Right lobe of liver (tissue), 6 donors: ENCODE data around the gene PSMD10. TPM values are rescaled to one million over a fixed set of nuclear protein-coding genes. Genes with fewer than 3 reads are reported as not detected.

Experiments
- ATAC-seq, 4 donors: fragments of 200-7000 bp; cut with Tn5 transposase; one replicate each; pipeline ENCODE4 v1.9.1; 2020; ENCODE audit warnings: mild to moderate bottlenecking in 4 of 4, moderate library complexity in 4 of 4
- DNase-seq, 3 donors: peaks; one replicate each; pipeline ENCODE4 v3.0.0-alpha.2; 2020
- H3K27ac ChIP-seq, 3 donors: fragments of 200-600 bp; one replicate each; pipeline ENCODE4 v1.8.0; 2022
- H3K27me3 ChIP-seq, 2 donors: fragments of 200-600 bp; one replicate each; pipeline ENCODE4 v1.8.0; 2022
- H3K36me3 ChIP-seq, 4 donors: fragments of 200-600 bp; sonication (generic) in 1 of 4; one replicate each; pipeline versions ENCODE4 v1.5.1 to v1.8.0; 2017 to 2022; ENCODE audit warnings: control low read depth in 1 of 4
- H3K4me1 ChIP-seq, 4 donors: fragments of 200-600 bp; sonication (generic) in 1 of 4; one replicate each; pipeline versions ENCODE4 v1.5.1 to v1.8.0; 2017 to 2022; ENCODE audit warnings: control low read depth in 1 of 4
- H3K4me3 ChIP-seq, 3 donors: fragments of 200-600 bp; one replicate each; pipeline ENCODE4 v1.8.0; 2022
- H3K9me3 ChIP-seq, 4 donors: fragments of 200-600 bp; sonication (generic) in 1 of 4; one replicate each; pipeline versions ENCODE4 v1.5.1 to v1.8.0; 2017 to 2022; ENCODE audit warnings: control low read depth in 1 of 4
- CTCF ChIP-seq, 4 donors: fragments of 200-600 bp in 3 of 4; fragments of 450-650 bp in 1 of 4; IDR thresholded peaks; one replicate each; pipeline versions ENCODE4 v1.5.1 to v1.8.0; 2016 to 2022; ENCODE audit warnings: antibody characterized with exemption in 4 of 4, mild to moderate bottlenecking in 2 of 4
- POLR2A ChIP-seq: fragments of 450-650 bp; IDR thresholded peaks from one replicate; pipeline ENCODE4 v1.6.1; 2017; ENCODE audit warnings: antibody characterized with exemption, mild to moderate bottlenecking
- WGBS: methylation state at CpG from one replicate; pipeline ENCODE4 v1.1.6; 2018; ENCODE audit warnings: low coverage, low lambda C conversion rate; ENCODE audit not compliant: insufficient coverage; ENCODE audit errors: missing lambda C conversion rate; 5-methylcytosine and 5-hydroxymethylcytosine counted together
- intact Hi-C, 2 donors: fragments of 100-400 bp; cut with DNase I; formaldehyde crosslinking; loops; one replicate each; pipeline versions ENCODE4 v1.11.2 to v1.14.1; 2022
- total RNA-seq, 6 experiments: library from RNA; depleted of rRNA in 2 of 6; stranded (reverse); fragments of >200 nt in 2 of 6; fragmentation: NEBNext Ultra II Directional in 3 of 6; extraction: Animal tissue kit (Norgen Biotek cat#: 25700) in 3 of 6; gene quantifications; one replicate each; pipeline versions ENCODE4 v1.1.0 to v1.2.4, GENCODE V29; 2016 to 2023
- donor health status: DM: no; HTN: yes; CAD: no.
- donor health status: DM: no; HTN: no; CAD: no.
- donor health status: DM: no; HTN: no; CAD: no.
- donor health status: DM: no; HTN: yes; CAD: no.
- donor health status: DM: no; HTN: yes; CAD: no.

The PSMD10 gene
- total RNA-seq, 6 experiments from 2014 or later = 10.1 to 23.1 (median 17.1) TPM

- no peaks in the 10 kb centered on the region for H3K36me3 ChIP-seq
- no peaks in the 10 kb centered on the region for H3K27me3 ChIP-seq
- no peak overlapping the region for H3K27ac ChIP-seq
- TF ChIP-seq CTCF (IDR thresholded peaks at IDR 0.05) (no peak), POLR2A (no peak)
- no peak for ATAC-seq
- H3K9me3 ChIP-seq = no peaks in the 10 kb centered on the region
- H3K4me1 ChIP-seq = no peaks in the 10 kb centered on the region
- intact Hi-C loops = no loop called here
- no peak overlapping the region for H3K4me3 ChIP-seq
- DNase-seq = no peak
These were observed 23.2 kb upstream of the PSMD10 start for GRCh38 chrX:108114541-108114940.

- ATAC-seq (no peak), DNase-seq (no peak)
- Histone ChIP-seq H3K27me3 (no peaks in the 10 kb centered on the region), H3K27ac (no peak overlapping the region), H3K9me3 (no peaks in the 10 kb centered on the region), H3K36me3 (no peaks in the 10 kb centered on the region), H3K4me1 (no peaks in the 10 kb centered on the region), H3K4me3 (no peak overlapping the region)
- intact Hi-C loops = no loop called here
- TF ChIP-seq POLR2A = no peak
- no peak for TF ChIP-seq CTCF (IDR thresholded peaks at IDR 0.05)
These were observed 14.1 kb upstream of the PSMD10 start for GRCh38 chrX:108105473-108105872.

- 73% methylated on average over 2 of the region's 2 CpGs for WGBS
- intact Hi-C loops = no loop called here
These were observed 6.0 kb upstream of the PSMD10 start for GRCh38 chrX:108097380-108097779.

GRCh38 chrX:108091878-108092291, 543 bp upstream of the PSMD10 start:
- peak overlapping the region in 1 of 3 donors; percentile 49 for H3K27ac ChIP-seq
- H3K9me3 ChIP-seq = no peaks in the 10 kb centered on the region
- WGBS = 20% methylated on average over 8 of the region's 15 CpGs
- no peaks in the 10 kb centered on the region for H3K4me1 ChIP-seq
- no peak for TF ChIP-seq CTCF (IDR thresholded peaks at IDR 0.05)
- no peak for TF ChIP-seq POLR2A
- peaks cover 0 to 8% (median 0%) of the 10 kb centered on the region in 4 donors for H3K36me3 ChIP-seq
- H3K4me3 ChIP-seq = peak overlapping the region; percentile 39 to 65 (median 61)
- H3K27me3 ChIP-seq = no peaks in the 10 kb centered on the region
- DNase-seq = no peak
- peak; percentile 64 to 68 (median 67) for ATAC-seq
- intact Hi-C loops = no loop called here

More at GRCh38 chrX:108097380-108097779, 6.0 kb upstream of the PSMD10 start:
- ATAC-seq = no peak
- Histone ChIP-seq H3K27me3 (no peaks in the 10 kb centered on the region), H3K9me3 (no peaks in the 10 kb centered on the region), H3K27ac (no peak overlapping the region), H3K36me3 (no peaks in the 10 kb centered on the region), H3K4me1 (no peaks in the 10 kb centered on the region), H3K4me3 (no peak overlapping the region)
- DNase-seq = no peak
- TF ChIP-seq POLR2A (no peak), CTCF (IDR thresholded peaks at IDR 0.05) (no peak)
